ENCODE measurements around the gene PXYLP1. TPM values are rescaled to one million over a fixed set of nuclear protein-coding genes. Genes with fewer than 3 reads are reported as not detected.

PXYLP1 gene
- total and polyA plus RNA-seq, 9 of the 15 experiments (the other 6 are each of a cell fraction or from before 2014, with no cell fraction given): 0.80 to 2.9 (median 1.3) TPM

DNA sequence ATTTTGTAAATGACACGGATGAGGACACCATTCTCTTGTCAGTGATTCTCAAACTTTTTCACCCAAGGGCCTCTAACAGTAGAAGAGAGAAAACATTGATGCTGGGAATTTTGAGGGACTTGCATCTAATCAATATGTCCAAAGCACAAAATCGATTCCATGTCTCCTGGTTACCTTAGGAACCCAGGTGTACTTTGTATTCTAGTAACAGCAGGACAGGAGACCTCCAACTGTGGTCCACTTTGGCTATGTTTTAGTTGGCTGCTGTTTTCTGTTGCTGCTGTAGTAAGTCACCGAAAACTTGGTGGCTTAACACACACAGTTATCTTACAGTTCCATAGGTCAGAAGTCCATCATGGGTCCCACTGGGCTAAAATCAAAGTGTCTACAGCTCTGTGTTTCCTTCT is 112.2 kb downstream of the PXYLP1 start:
- no peak for DNase-seq (ENCODE audit: extremely low read depth in 1 of 4, low spot score in 3 of 4)
- in situ Hi-C loops (cut with MboI) (no loop called here), intact Hi-C loops (cut with micrococcal nuclease) (no loop called here)
- no peak overlapping the region for H3K9ac ChIP-seq (ENCODE audit: insufficient read depth in 1 of 2, low read depth in 2 of 2, low read length in 2 of 2)
- no peak overlapping the region for H3K4me3 ChIP-seq
- no peak for TF ChIP-seq MYNN (IDR thresholded peaks at IDR 0.05)
- TF ChIP-seq MYNN (CRISPR knock-in tag; IDR thresholded peaks at IDR 0.05): no peak
- TF ChIP-seq, protein P1, sequence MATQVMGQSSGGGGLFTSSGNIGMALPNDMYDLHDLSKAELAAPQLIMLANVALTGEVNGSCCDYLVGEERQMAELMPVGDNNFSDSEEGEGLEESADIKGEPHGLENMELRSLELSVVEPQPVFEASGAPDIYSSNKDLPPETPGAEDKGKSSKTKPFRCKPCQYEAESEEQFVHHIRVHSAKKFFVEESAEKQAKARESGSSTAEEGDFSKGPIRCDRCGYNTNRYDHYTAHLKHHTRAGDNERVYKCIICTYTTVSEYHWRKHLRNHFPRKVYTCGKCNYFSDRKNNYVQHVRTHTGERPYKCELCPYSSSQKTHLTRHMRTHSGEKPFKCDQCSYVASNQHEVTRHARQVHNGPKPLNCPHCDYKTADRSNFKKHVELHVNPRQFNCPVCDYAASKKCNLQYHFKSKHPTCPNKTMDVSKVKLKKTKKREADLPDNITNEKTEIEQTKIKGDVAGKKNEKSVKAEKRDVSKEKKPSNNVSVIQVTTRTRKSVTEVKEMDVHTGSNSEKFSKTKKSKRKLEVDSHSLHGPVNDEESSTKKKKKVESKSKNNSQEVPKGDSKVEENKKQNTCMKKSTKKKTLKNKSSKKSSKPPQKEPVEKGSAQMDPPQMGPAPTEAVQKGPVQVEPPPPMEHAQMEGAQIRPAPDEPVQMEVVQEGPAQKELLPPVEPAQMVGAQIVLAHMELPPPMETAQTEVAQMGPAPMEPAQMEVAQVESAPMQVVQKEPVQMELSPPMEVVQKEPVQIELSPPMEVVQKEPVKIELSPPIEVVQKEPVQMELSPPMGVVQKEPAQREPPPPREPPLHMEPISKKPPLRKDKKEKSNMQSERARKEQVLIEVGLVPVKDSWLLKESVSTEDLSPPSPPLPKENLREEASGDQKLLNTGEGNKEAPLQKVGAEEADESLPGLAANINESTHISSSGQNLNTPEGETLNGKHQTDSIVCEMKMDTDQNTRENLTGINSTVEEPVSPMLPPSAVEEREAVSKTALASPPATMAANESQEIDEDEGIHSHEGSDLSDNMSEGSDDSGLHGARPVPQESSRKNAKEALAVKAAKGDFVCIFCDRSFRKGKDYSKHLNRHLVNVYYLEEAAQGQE (IDR thresholded peaks at IDR 0.05; ENCODE audit: borderline replicate concordance): no peak
- TF ChIP-seq, protein P1 (CRISPR knock-in tag; IDR thresholded peaks at IDR 0.05; ENCODE audit: low read depth): no peak
- no peak for TF ChIP-seq ZNF324 (CRISPR knock-in tag; IDR thresholded peaks at IDR 0.05)
- H3K79me2 ChIP-seq (ENCODE audit: control insufficient read depth, insufficient read depth, low read length): no peaks in the 10 kb centered on the region
- WGBS (ENCODE audit: insufficient coverage, low coverage, missing lambda C conversion rate): 32% methylated on average over 3 of the region's 3 CpGs
- ChIA-PET POLR2A (interaction anchor here (0.6 kb wide), 1 partner anchor 801 kb away, joined by 3 read pairs; no protein-coding TSS in a partner anchor), CTCF (ENCODE audit: low intra/inter-chr PET ratio) (no interaction called here)
- peak overlapping the region; percentile 32; the same call in 1 of the 2 replicates for H2AFZ ChIP-seq (ENCODE audit: low read depth, low read length)
- no peaks in the 10 kb centered on the region for H3K9me3 ChIP-seq (replicated peaks; ENCODE audit: control insufficient read depth, insufficient read depth, low read depth, low read length)
- H3K27me3 ChIP-seq (ENCODE audit: control insufficient read depth in 2 of 2, insufficient read depth in 2 of 2, low read length in 2 of 2): no peaks in the 10 kb centered on the region
- H3K27ac ChIP-seq (ENCODE audit: extremely low read depth, low read depth, low read length): no peak overlapping the region
- no peaks in the 10 kb centered on the region for H3K36me3 ChIP-seq (ENCODE audit: control insufficient read depth, insufficient read depth, low read length)
- no peak overlapping the region for H3K4me2 ChIP-seq (ENCODE audit: insufficient read depth, low read length)
- H4K20me1 ChIP-seq (replicated peaks; ENCODE audit: control insufficient read depth, insufficient read depth, low read length): no peaks in the 10 kb centered on the region
- H3K9me1 ChIP-seq (ENCODE audit: control insufficient read depth, insufficient read depth, low read length): no peaks in the 10 kb centered on the region
- no peak for ATAC-seq
- peaks cover 4 to 32% of the 10 kb centered on the region in 2 experiments; a peak in 4 of 5 replicates for H3K4me1 ChIP-seq (replicated peaks in 1 of 2; ENCODE audit: control insufficient read depth in 2 of 2, insufficient read depth in 2 of 2, low read length in 2 of 2)
- FAIRE-seq: no peak
- no TSS peak for BruUV-seq (replicated peaks)

Other genes with a start within 250 kb of the PXYLP1 start
- gene SPSB4, start 180.5 kb upstream of the PXYLP1 start, total RNA-seq (2014; rRNA removed): not detected in 2 replicates
- gene SPSB4, start 180.5 kb upstream of the PXYLP1 start, total RNA-seq (2014; rRNA removed; fragmentation: Illumina TruSeq; extraction: Trizol): not detected in 2 replicates
- gene SPSB4, start 180.5 kb upstream of the PXYLP1 start, total RNA-seq (2015; rRNA removed; fragmentation: Illumina TruSeq; extraction: Trizol): not detected in 2 replicates
- 0.07 TPM in 1 of 2 replicates, not detected in the other for gene SPSB4, start 180.5 kb upstream of the PXYLP1 start, total RNA-seq (2021)
- gene SPSB4, start 180.5 kb upstream of the PXYLP1 start, polyA plus RNA-seq (2011; rRNA removed): not detected in 2 replicates
- gene SPSB4, start 180.5 kb upstream of the PXYLP1 start, polyA plus RNA-seq (2014; fragmentation: Illumina TruSeq; extraction: Trizol): not detected in 2 replicates
- gene SPSB4, start 180.5 kb upstream of the PXYLP1 start, polyA plus RNA-seq (2014; fragmentation: Nextera tagmentation; extraction: Ambion mirVana): not detected
- gene SPSB4, start 180.5 kb upstream of the PXYLP1 start, polyA plus RNA-seq (2014; rRNA removed): not detected in 2 replicates
- 22.9 and 24.8 TPM in 2 replicates for gene ZBTB38, start 136.7 kb downstream of the PXYLP1 start, total RNA-seq (2014; rRNA removed)
- 39.4 and 43.6 TPM in 2 replicates for gene ZBTB38, start 136.7 kb downstream of the PXYLP1 start, total RNA-seq (2014; rRNA removed; fragmentation: Illumina TruSeq; extraction: Trizol)
- gene ZBTB38, start 136.7 kb downstream of the PXYLP1 start, total RNA-seq (2015; rRNA removed; fragmentation: Illumina TruSeq; extraction: Trizol): 33.5 and 33.7 TPM in 2 replicates
- 30.7 and 36.3 TPM in 2 replicates for gene ZBTB38, start 136.7 kb downstream of the PXYLP1 start, total RNA-seq (2021)
- gene ZBTB38, start 136.7 kb downstream of the PXYLP1 start, polyA plus RNA-seq (2011; rRNA removed): 18.0 and 22.5 TPM in 2 replicates
- 24.0 and 26.2 TPM in 2 replicates for gene ZBTB38, start 136.7 kb downstream of the PXYLP1 start, polyA plus RNA-seq (2014; fragmentation: Illumina TruSeq; extraction: Trizol)
- 10 to 100 TPM; 14.2 to 17.9 TPM for gene ZBTB38, start 136.7 kb downstream of the PXYLP1 start, polyA plus RNA-seq (2014; fragmentation: Nextera tagmentation; extraction: Ambion mirVana)
- 12.1 and 12.6 TPM in 2 replicates for gene ZBTB38, start 136.7 kb downstream of the PXYLP1 start, polyA plus RNA-seq (2014; rRNA removed)

Data from K562 (cell line).